Small intestine (tissue), 7 donors: Measurements from ENCODE around the gene TXNDC12. TPM values are rescaled to one million over a fixed set of nuclear protein-coding genes. Genes with fewer than 3 reads are reported as not detected.
A peak's percentile ranks its signal among the peaks of the same experiment; 100 is the strongest.

Experiments used
- DNase-seq, 2 donors: peaks; one replicate each; pipeline versions ENCODE4 v3.0.0 to v3.0.0-alpha.2; 2013
- FAIRE-seq: peaks from 2 replicates; lab custom pipeline; 2012; peaks lifted over from hg19 to GRCh38; lab: Jason Lieb, UNC
- H3K27ac ChIP-seq, 3 donors: one replicate each; pipeline ENCODE4 v1.5.1; 2013; ENCODE audit warnings: low read length in 2 of 3, mild to moderate bottlenecking in 2 of 3, control low read depth in 1 of 3, inconsistent platforms in 1 of 3, low read depth in 1 of 3, moderate library complexity in 1 of 3
- H3K27me3 ChIP-seq, 3 donors: one replicate each; pipeline ENCODE4 v1.6.1; 2013; ENCODE audit warnings: low read length in 3 of 3, inconsistent platforms in 1 of 3; ENCODE audit not compliant: control insufficient read depth in 3 of 3, insufficient read depth in 3 of 3
- H3K36me3 ChIP-seq, 3 donors: one replicate each; pipeline ENCODE4 v1.6.1; 2013; ENCODE audit warnings: low read length in 3 of 3, inconsistent platforms in 1 of 3, low read depth in 1 of 3, mild to moderate bottlenecking in 1 of 3, moderate library complexity in 1 of 3; ENCODE audit not compliant: control insufficient read depth in 3 of 3, insufficient read depth in 2 of 3
- H3K4me1 ChIP-seq, 3 donors: one replicate each; pipeline ENCODE4 v1.6.1; 2013; ENCODE audit warnings: low read length in 2 of 3, inconsistent platforms in 1 of 3, low read depth in 1 of 3, mild to moderate bottlenecking in 1 of 3, moderate library complexity in 1 of 3; ENCODE audit not compliant: control insufficient read depth in 3 of 3, insufficient read depth in 2 of 3
- H3K4me3 ChIP-seq, 3 donors: one replicate each; pipeline ENCODE4 v1.5.1; 2013; ENCODE audit warnings: low read length in 3 of 3, control low read depth in 1 of 3, inconsistent platforms in 1 of 3, low read depth in 1 of 3, mild to moderate bottlenecking in 1 of 3, moderate library complexity in 1 of 3
- H3K9me3 ChIP-seq, 2 donors: one replicate each; pipeline ENCODE4 v1.6.1; 2013; ENCODE audit warnings: low read depth in 1 of 2, low read length in 1 of 2; ENCODE audit not compliant: control insufficient read depth in 2 of 2, insufficient read depth in 1 of 2
- WGBS, 3 donors: extraction: QIAGEN DNeasy Blood & Tissue Kit; methylation state at CpG; one replicate each; pipeline ENCODE4 v1.1.7; 2013; 5-methylcytosine and 5-hydroxymethylcytosine counted together
- polyA plus RNA-seq, 4 donors: library from polyadenylated mRNA; stranded (reverse) in 3 of 4; unstranded in 1 of 4; fragments of 200-250 nt in 3 of 4; fragments of 120-200 nt in 1 of 4; gene quantifications; one replicate each; pipeline versions ENCODE4 v1.2.1 to v1.2.3, GENCODE V29; 2013
- donor health status: healthy with polysubstance abuse.
- donor health status: control.
- donor health status: control.
- donor health status: Bipolar disorder and iron deficiency.
- donor health status: healthy.

The TXNDC12 gene
- polyA plus RNA-seq, 4 donors, result 8.9 to 49.2 (median 27.5) TPM

DNA sequence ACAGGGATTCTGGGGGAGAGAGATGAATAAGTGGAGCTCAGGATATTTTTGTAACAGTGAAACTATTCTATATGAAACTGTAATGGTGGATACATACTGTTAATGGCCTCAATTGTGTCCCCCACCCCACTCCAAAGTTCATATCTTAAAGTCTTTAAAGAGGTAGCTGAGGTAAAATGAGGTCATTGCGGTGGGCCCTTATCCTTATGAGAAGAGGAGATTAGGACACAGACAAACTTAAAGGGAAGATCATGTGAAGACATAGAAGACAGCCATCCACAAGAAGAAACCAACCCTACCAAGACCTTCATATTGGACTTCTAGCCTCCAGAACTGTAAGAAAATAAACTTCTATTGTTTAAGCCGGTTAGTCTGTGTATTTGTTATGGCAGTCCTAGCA lies 9.8 kb downstream of the TXNDC12 start:
- Histone ChIP-seq H3K27me3 (no peaks in the 10 kb centered on the region), H3K36me3 (peaks cover 1 to 18% (median 2%) of the 10 kb centered on the region in 3 donors), H3K27ac (no peak overlapping the region), H3K4me3 (no peak overlapping the region), H3K9me3 (no peaks in the 10 kb centered on the region), H3K4me1 (no peaks in the 10 kb centered on the region)
- FAIRE-seq (no peak), DNase-seq (no peak)
- WGBS, 3 donors, result 57 to 83% (median 76%) methylated on average over 2 of the region's 2 CpGs

DNA sequence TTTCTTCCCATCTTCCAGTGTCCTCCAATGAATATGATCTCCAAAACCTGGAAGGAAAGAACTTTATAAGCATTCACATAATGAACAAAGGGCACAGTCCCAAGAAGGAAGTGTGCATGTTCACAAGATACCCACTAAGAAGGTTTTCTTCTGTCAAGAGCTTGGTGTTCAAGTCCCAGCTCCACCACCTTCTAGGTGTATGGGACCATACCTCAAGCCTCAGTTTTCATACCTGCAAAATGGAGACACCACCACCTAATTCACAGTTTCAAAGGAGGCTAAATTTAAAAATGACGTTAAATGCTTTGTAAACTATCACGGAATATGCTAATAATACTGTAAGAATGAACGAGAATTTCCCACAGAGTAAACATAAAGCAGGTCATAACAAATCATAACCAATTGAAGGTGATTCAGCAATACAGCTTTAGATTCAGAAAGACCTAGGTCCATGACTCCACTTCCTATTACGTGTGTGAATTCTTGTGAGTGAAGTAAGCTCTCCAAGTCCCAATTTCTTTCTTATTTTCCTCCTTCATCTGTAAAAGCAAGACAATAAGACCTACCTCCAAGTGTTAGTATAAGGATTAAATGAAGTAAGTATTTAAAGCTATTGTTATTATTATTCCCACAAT lies 13.3 kb downstream of the TXNDC12 start:
- Histone ChIP-seq H3K36me3 (peaks cover 2 to 24% (median 5%) of the 10 kb centered on the region in 3 donors), H3K4me3 (no peak overlapping the region), H3K27ac (no peak overlapping the region), H3K27me3 (no peaks in the 10 kb centered on the region), H3K4me1 (no peaks in the 10 kb centered on the region), H3K9me3 (no peaks in the 10 kb centered on the region)
- WGBS, 3 donors, result 94 to 98% (median 97%) methylated on average over 4 of the region's 4 CpGs
- no peak for FAIRE-seq
- DNase-seq, result no peak

GRCh38 chr1:52037909-52038308 lies 17.1 kb downstream of the TXNDC12 start:
- H3K4me3 ChIP-seq, result no peak overlapping the region
- H3K9me3 ChIP-seq, result no peaks in the 10 kb centered on the region
- no peak overlapping the region for H3K27ac ChIP-seq
- no peaks in the 10 kb centered on the region for H3K27me3 ChIP-seq
- no peak for FAIRE-seq
- H3K4me1 ChIP-seq, result peaks cover 0 to 5% (median 0%) of the 10 kb centered on the region in 3 donors
- DNase-seq, result no peak
- 56 to 92% (median 77%) methylated on average over 1 of the region's 1 CpG for WGBS, 3 donors
- peaks cover 2 to 26% (median 5%) of the 10 kb centered on the region in 3 donors for H3K36me3 ChIP-seq

- Histone ChIP-seq H3K4me1 (peaks cover 0 to 7% (median under 1%) of the 10 kb centered on the region in 3 donors), H3K36me3 (peaks cover 2 to 30% (median 5%) of the 10 kb centered on the region in 3 donors), H3K27me3 (no peaks in the 10 kb centered on the region), H3K27ac (no peak overlapping the region), H3K9me3 (no peaks in the 10 kb centered on the region), H3K4me3 (no peak overlapping the region)
- DNase-seq (peak; percentile 24 to 36), FAIRE-seq (no peak)
- 69 to 86% (median 85%) methylated on average over 5 of the region's 5 CpGs for WGBS, 3 donors
Observed at GRCh38 chr1:52037402-52037814, 17.6 kb downstream of the TXNDC12 start.

DNA sequence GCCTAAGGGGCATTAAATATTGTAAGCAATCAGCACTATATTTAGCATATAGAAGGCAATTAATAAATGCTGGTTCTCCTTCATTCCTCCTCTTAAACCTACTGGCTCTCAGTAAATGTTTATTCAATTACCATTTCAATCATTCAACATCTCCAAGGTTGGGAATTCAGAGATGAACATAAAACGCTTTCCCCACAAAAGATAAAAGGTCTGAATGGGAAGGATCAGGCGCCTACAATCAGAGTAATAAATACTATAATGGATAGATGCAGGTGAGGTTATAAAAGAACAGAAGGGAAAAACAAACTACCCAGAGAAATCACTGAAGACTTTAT lies 21.0 kb downstream of the TXNDC12 start:
- Histone ChIP-seq H3K9me3 (no peaks in the 10 kb centered on the region), H3K4me1 (peaks cover 0 to 14% (median 4%) of the 10 kb centered on the region in 3 donors), H3K27ac (peak overlapping the region; percentile 82 to 99 (median 94)), H3K4me3 (peak overlapping the region in 1 of 3 donors; percentile 90), H3K27me3 (no peaks in the 10 kb centered on the region), H3K36me3 (peaks cover 0 to 16% (median 0%) of the 10 kb centered on the region in 3 donors)
- DNase-seq (no peak), FAIRE-seq (no peak)
- 91 to 94% (median 92%) methylated on average over 2 of the region's 2 CpGs for WGBS, 3 donors

DNA sequence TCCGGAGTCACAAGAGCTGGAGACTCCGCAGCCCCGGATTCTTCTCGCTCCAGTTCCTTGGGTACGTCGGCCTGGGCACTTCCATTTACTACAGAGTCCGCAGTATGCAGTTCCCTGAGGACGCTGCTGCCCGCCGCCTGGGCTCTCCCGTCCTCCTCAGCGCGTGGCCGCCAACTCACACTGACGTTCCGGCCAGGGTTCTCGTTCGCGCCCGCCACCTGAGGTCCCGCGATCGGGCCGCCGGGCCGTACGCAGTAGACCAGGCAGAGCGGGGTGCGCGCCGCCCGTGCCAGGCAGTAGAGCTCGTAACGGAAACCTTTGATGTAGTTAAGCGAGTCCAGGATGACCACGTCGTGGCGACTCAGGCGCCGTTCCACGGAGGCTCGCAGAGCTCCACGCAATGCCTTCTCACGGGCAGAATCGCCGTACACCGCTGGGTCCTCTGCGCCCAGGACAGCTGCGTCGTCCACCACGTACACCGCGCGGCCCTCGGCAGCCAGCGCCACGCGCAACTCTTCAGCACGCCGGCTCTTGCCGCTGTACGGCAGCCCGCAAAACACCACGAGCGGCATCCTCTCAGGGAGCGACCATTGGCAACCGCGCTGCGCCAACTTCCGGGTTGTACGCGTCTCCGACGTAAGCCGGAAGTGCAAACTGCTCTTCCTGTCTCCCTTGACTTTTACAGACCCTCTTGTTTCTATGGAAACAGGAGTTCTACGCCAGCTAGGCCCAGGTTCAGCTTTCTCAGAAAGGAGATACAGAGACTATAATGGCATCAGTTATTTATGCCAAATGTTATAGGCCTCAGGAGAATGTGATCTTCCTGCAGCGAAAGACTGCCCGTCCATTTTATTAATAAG lies 21.6 kb downstream of the TXNDC12 start, which contains the start of gene KTI12:
Gene KTI12, minus strand, starts transcription at position 621 of the 860 bp plus-strand sequence. Its CDS starts 49 bp downstream, at position 572.
- DNase-seq (peak; percentile 87 to 94), FAIRE-seq (no peak)
- H3K9me3 ChIP-seq, result no peaks in the 10 kb centered on the region
- peak within 1 kb of the TSS; percentile 82 to 99 (median 94) for H3K27ac ChIP-seq
- peaks cover 0 to 14% (median 4%) of the 10 kb centered on the region in 3 donors for H3K4me1 ChIP-seq
- H3K27me3 ChIP-seq, result no peaks in the 10 kb centered on the region
- WGBS, 3 donors, result 2 to 3% (median 2%) methylated on average over 75 to 78 of the region's 78 CpGs
- H3K36me3 ChIP-seq, result peaks cover 0 to 16% (median 0%) of the 10 kb centered on the region in 3 donors
- H3K4me3 ChIP-seq, result peak within 1 kb of the TSS; percentile 69 to 93 (median 90)

- H3K4me1 ChIP-seq, result peaks cover 0 to 16% (median 4%) of the 10 kb centered on the region in 3 donors
- no peaks in the 10 kb centered on the region for H3K9me3 ChIP-seq
- 0 to 4% (median 1%) methylated on average over 24 of the region's 24 CpGs for WGBS, 3 donors
- no peak for FAIRE-seq
- peak overlapping the region; percentile 69 to 93 (median 90) for H3K4me3 ChIP-seq
- DNase-seq, result peak; percentile 43 to 64
- peak overlapping the region; percentile 82 to 99 (median 94) for H3K27ac ChIP-seq
- H3K36me3 ChIP-seq, result peaks cover 0 to 14% (median 0%) of the 10 kb centered on the region in 3 donors
- H3K27me3 ChIP-seq, result no peaks in the 10 kb centered on the region
Observed at GRCh38 chr1:52032785-52033131, 22.2 kb downstream of the TXNDC12 start.

- peak overlapping the region; percentile 69 to 93 (median 90) for H3K4me3 ChIP-seq
- peak overlapping the region in 2 of 3 donors; percentile 45 to 94 for H3K27ac ChIP-seq
- WGBS, 3 donors, result 19 to 38% (median 23%) methylated on average over 5 of the region's 5 CpGs
- no peak for FAIRE-seq
- peak in 1 of 2 donors; percentile 9 for DNase-seq
- peaks cover 0 to 16% (median 4%) of the 10 kb centered on the region in 3 donors for H3K4me1 ChIP-seq
- H3K36me3 ChIP-seq, result peaks cover 0 to 15% (median 0%) of the 10 kb centered on the region in 3 donors
- no peaks in the 10 kb centered on the region for H3K27me3 ChIP-seq
- no peaks in the 10 kb centered on the region for H3K9me3 ChIP-seq
Observed at GRCh38 chr1:52032124-52032784, 22.7 kb downstream of the TXNDC12 start.
